DOHH2 (cell line): ENCODE data around the gene SVIL.
"Not testable (repeated sequence)": the region's sequence is repeated elsewhere in the genome, so short reads cannot be mapped to it uniquely, and the experiment has no call there.

Experiments used
- EZH2phosphoT487 ChIP-seq: fragments of 200-600 bp; sonication (generic); IDR thresholded peaks from 2 replicates; pipeline ENCODE4 v1.6.1; 2017; ENCODE audit warnings: borderline replicate concordance, mild to moderate bottlenecking, antibody characterized with exemption, low read length, moderate library complexity, mixed read lengths
- TF ChIP-seq, protein P1 (sequence below): fragments of 200-600 bp; sonication (generic); IDR thresholded peaks from one replicate; pipeline ENCODE4 v1.5.1; 2014; ENCODE audit warnings: antibody characterized with exemption, mild to moderate bottlenecking, low read depth, low read length; ENCODE audit not compliant: poor library complexity, severe bottlenecking

DNA sequence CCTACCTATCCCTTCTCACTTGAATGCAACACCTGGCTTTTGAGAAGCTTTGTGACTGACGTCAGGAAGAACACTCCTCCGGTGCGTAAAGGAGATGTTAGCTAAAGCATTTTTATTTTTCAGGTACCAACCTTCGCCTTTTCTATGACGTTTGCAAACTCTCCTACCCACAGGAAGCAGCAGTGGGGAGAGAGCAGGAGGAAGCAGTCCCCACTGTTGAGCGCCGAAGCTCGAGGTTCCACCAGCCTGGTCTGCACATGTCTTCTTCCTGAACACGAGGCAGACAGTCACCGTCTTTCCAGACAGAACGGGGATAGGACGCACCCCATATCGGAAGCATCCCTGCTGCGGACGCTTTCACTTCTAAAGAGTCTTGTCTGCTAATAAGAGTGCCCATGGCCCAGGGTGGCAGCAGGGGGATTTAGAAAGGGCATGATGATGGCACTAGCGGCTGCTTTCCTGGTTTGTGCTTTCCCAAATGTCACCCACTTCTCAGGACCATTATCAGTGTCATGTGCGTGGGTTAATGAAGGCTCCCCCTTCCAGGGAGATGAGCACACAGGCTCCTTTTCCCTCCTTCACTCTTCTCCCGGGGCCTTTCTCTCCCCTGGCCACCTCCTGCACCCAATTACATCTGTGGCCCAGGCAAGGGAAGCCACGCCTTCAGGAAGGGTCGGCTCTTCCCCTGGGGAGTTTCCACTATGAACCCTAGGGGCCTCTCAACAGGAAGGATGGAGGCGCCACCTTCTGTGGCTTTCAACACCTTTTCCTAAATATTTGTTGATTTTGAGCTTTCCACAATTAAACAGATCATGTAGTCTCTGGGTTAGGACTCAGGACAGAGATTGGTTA is 147.5 kb downstream of the SVIL start:
- TF ChIP-seq, protein P1, sequence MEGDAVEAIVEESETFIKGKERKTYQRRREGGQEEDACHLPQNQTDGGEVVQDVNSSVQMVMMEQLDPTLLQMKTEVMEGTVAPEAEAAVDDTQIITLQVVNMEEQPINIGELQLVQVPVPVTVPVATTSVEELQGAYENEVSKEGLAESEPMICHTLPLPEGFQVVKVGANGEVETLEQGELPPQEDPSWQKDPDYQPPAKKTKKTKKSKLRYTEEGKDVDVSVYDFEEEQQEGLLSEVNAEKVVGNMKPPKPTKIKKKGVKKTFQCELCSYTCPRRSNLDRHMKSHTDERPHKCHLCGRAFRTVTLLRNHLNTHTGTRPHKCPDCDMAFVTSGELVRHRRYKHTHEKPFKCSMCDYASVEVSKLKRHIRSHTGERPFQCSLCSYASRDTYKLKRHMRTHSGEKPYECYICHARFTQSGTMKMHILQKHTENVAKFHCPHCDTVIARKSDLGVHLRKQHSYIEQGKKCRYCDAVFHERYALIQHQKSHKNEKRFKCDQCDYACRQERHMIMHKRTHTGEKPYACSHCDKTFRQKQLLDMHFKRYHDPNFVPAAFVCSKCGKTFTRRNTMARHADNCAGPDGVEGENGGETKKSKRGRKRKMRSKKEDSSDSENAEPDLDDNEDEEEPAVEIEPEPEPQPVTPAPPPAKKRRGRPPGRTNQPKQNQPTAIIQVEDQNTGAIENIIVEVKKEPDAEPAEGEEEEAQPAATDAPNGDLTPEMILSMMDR: not testable (repeated sequence)
- not testable (repeated sequence) for TF ChIP-seq EZH2phosphoT487
